NCI-H460 (cell line): ENCODE measurements around the gene ZFP42. TPM values are rescaled to one million over a fixed set of nuclear protein-coding genes. Genes with fewer than 3 reads are reported as not detected.
"Not testable (repeated sequence)": the region's sequence is repeated elsewhere in the genome, so short reads cannot be mapped to it uniquely, and the experiment has no call there.

Experiments used
- DNase-seq: peaks from one replicate; pipeline ENCODE4 v3.0.0-alpha.2; 2016; ENCODE audit warnings: low read depth; ENCODE audit errors: extremely low read depth
- total RNA-seq: library from RNA; depleted of rRNA; stranded (reverse); fragments of >200 nt; shearing (Covaris generic); gene quantifications from 2 replicates; pipeline ENCODE4 v1.2.3, GENCODE V29; 2014; rRNA removed

ZFP42 gene
- total RNA-seq, 1 experiment from 2014 or later: 0.05 TPM

- no peak for DNase-seq
These were observed 22.7 kb downstream of the ZFP42 start for GRCh38 chr4:188018262-188018661.

GRCh38 chr4:188021548-188022249 lies 26.1 kb downstream of the ZFP42 start:
- DNase-seq: no peak

GRCh38 chr4:188023682-188024081 lies 28.1 kb downstream of the ZFP42 start:
- no peak for DNase-seq

- DNase-seq: no peak
These were observed 29.9 kb downstream of the ZFP42 start for GRCh38 chr4:188025476-188025875.

- no peak for DNase-seq
These were observed 33.5 kb downstream of the ZFP42 start for GRCh38 chr4:188029114-188029513.

GRCh38 chr4:188030401-188030800 lies 34.8 kb downstream of the ZFP42 start:
- no peak for DNase-seq

GRCh38 chr4:188031751-188032150 lies 36.2 kb downstream of the ZFP42 start:
- DNase-seq: no peak

- DNase-seq: no peak
These were observed 36.6 kb downstream of the ZFP42 start for GRCh38 chr4:188032170-188032569.

- no peak for DNase-seq
These were observed 37.0 kb downstream of the ZFP42 start for GRCh38 chr4:188032583-188032982.

- DNase-seq: no peak
These were observed 41.6 kb downstream of the ZFP42 start for GRCh38 chr4:188037003-188037713.

- no peak for DNase-seq
These were observed 46.1 kb downstream of the ZFP42 start for GRCh38 chr4:188041721-188042120.

- no peak for DNase-seq
These were observed 46.6 kb downstream of the ZFP42 start for GRCh38 chr4:188042191-188042590.

- no peak for DNase-seq
These were observed 47.6 kb downstream of the ZFP42 start for GRCh38 chr4:188043154-188043553.

- DNase-seq: not testable (repeated sequence)
These were observed 49.9 kb downstream of the ZFP42 start for GRCh38 chr4:188045461-188045860.

GRCh38 chr4:188046657-188047056 lies 51.1 kb downstream of the ZFP42 start:
- no peak for DNase-seq

GRCh38 chr4:188053302-188053701 lies 57.7 kb downstream of the ZFP42 start:
- no peak for DNase-seq

Other genes with a start within 250 kb of the ZFP42 start
- gene TRIML2, start 113.8 kb downstream of the ZFP42 start, total RNA-seq: 34.9 and 56.7 TPM in 2 replicates
- not detected in 2 replicates for gene TRIML1, start 143.7 kb downstream of the ZFP42 start, total RNA-seq